HG02623 (cell line): Measurements from ENCODE around the gene PODNL1.
A peak's percentile ranks its signal among the peaks of the same experiment; 100 is the strongest.
"Not testable (repeated sequence)": the region's sequence is repeated elsewhere in the genome, so short reads cannot be mapped to it uniquely, and the experiment has no call there.

ENCODE experiments used
- ATAC-seq: cut with Tn5 transposase; IDR thresholded peaks from one replicate; pipeline ENCODE4 v1.9.1; 2021; ENCODE audit warnings: moderate library complexity; ENCODE audit not compliant: unreplicated experiment

Gene PODNL1

GRCh38 chr19:13930402-13930801, 7.8 kb downstream of the PODNL1 start:
- ATAC-seq = no peak

- no peak for ATAC-seq
These were observed 8.3 kb downstream of the PODNL1 start for GRCh38 chr19:13929956-13930355.

GRCh38 chr19:13929340-13929739, 8.9 kb downstream of the PODNL1 start:
- ATAC-seq = no peak

- ATAC-seq = no peak
These were observed 11.5 kb downstream of the PODNL1 start for GRCh38 chr19:13926715-13927114.

- no peak for ATAC-seq
These were observed 12.2 kb downstream of the PODNL1 start for GRCh38 chr19:13926010-13926409.

- no peak for ATAC-seq
These were observed 14.8 kb downstream of the PODNL1 start for GRCh38 chr19:13923194-13923987.

- not testable (repeated sequence) for ATAC-seq
These were observed 16.1 kb downstream of the PODNL1 start for GRCh38 chr19:13922118-13922517.

GRCh38 chr19:13920940-13921747, 17.1 kb downstream of the PODNL1 start:
- no peak for ATAC-seq

- ATAC-seq = no peak
These were observed 17.7 kb downstream of the PODNL1 start for GRCh38 chr19:13920524-13920923.

- no peak for ATAC-seq
These were observed 19.3 kb downstream of the PODNL1 start for GRCh38 chr19:13918726-13919411.

- ATAC-seq = no peak
These were observed 20.3 kb downstream of the PODNL1 start for GRCh38 chr19:13917888-13918406.

- no peak for ATAC-seq
These were observed 23.4 kb downstream of the PODNL1 start for GRCh38 chr19:13914777-13915176.

- no peak for ATAC-seq
These were observed 24.9 kb downstream of the PODNL1 start for GRCh38 chr19:13913352-13913751.

- ATAC-seq = no peak
These were observed 28.8 kb downstream of the PODNL1 start for GRCh38 chr19:13909430-13909829.

GRCh38 chr19:13908674-13909073, 29.5 kb downstream of the PODNL1 start:
- no peak for ATAC-seq

GRCh38 chr19:13906910-13907309, 31.3 kb downstream of the PODNL1 start:
- no peak for ATAC-seq

GRCh38 chr19:13906521-13906904, 31.7 kb downstream of the PODNL1 start:
- ATAC-seq = peak; percentile 12

- peak; percentile 73 for ATAC-seq
These were observed 32.3 kb downstream of the PODNL1 start, which contains the start of the genes BRME1 and CC2D1A for GRCh38 chr19:13905634-13906520. TSS of gene BRME1 (minus strand) at chr19:13906117. CDS start at chr19:13904892, 1,225 bp downstream. TSS of gene CC2D1A (plus strand) at chr19:13906201. CDS start at chr19:13906442, 241 bp downstream.

- ATAC-seq = no peak
These were observed 35.1 kb downstream of the PODNL1 start for GRCh38 chr19:13902993-13903555.
